ENCODE measurements around the gene HDAC4.

DNA sequence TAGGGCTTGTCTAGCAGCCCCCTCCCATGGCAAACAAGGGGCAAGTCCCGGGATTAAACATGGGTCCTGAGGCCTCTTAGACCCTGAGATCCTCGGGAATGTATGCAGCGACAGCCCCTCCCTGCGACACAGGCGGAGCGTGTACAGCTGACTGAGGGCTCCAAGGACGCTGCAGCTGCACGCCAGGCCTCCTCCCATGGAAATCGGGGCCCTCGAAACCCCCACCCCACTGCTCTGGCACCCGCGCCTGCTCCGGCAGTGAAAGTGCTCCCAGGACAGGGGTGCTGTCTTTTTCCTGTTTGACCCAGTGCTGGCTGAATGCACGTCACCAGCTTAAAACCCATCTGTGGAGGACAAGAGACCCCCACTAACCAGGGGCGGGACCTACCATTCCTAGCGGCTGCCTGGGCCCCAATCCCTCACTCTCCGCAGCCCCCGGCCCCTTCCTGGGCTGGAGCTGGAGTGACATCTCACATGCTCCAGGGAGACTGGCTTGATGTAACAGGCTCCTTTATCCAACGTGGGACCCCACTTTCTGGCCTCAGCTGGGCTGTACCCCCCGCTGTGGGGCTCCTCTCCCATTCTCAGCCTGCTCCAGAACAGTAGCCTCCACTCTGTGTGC, 305.2 kb downstream of the HDAC4 start:
- TF ChIP-seq, protein P1, sequence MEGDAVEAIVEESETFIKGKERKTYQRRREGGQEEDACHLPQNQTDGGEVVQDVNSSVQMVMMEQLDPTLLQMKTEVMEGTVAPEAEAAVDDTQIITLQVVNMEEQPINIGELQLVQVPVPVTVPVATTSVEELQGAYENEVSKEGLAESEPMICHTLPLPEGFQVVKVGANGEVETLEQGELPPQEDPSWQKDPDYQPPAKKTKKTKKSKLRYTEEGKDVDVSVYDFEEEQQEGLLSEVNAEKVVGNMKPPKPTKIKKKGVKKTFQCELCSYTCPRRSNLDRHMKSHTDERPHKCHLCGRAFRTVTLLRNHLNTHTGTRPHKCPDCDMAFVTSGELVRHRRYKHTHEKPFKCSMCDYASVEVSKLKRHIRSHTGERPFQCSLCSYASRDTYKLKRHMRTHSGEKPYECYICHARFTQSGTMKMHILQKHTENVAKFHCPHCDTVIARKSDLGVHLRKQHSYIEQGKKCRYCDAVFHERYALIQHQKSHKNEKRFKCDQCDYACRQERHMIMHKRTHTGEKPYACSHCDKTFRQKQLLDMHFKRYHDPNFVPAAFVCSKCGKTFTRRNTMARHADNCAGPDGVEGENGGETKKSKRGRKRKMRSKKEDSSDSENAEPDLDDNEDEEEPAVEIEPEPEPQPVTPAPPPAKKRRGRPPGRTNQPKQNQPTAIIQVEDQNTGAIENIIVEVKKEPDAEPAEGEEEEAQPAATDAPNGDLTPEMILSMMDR (conservative IDR thresholded peaks at IDR 0.05; ENCODE audit: low read depth, low read length): no peak
- no peak for TF ChIP-seq BHLHE40 (IDR thresholded peaks at IDR 0.05; ENCODE audit: low read depth, low read length)
- no peak for TF ChIP-seq POLR2A (IDR thresholded peaks at IDR 0.05; ENCODE audit: low read depth, low read length)
- no peak for TF ChIP-seq RAD21 (IDR thresholded peaks at IDR 0.05; ENCODE audit: low read length)
- no peak for TF ChIP-seq SMC3 (IDR thresholded peaks at IDR 0.05; ENCODE audit: low read depth, low read length)

Measured in IMR-90 (cell line).